NCI-H1105 treated with DMSO at 0.1 percent for 48 hours (cell line): ENCODE measurements around the gene TMA7.
A peak's percentile ranks its signal among the peaks of the same experiment; 100 is the strongest.

Experiments used
- DNase-seq: peaks from one replicate; lab custom pipeline; 2025; lab: John Stamatoyannopoulos, UW

Gene TMA7

GRCh38 chr3:48423241-48423882 lies 16.7 kb upstream of the TMA7 start:
- no peak for DNase-seq

GRCh38 chr3:48423883-48424695 lies 16.0 kb upstream of the TMA7 start:
- no peak for DNase-seq

GRCh38 chr3:48425281-48425812 lies 14.7 kb upstream of the TMA7 start:
- DNase-seq = no peak

GRCh38 chr3:48426401-48426909 lies 13.6 kb upstream of the TMA7 start:
- DNase-seq = no peak

GRCh38 chr3:48426944-48427629 lies 13.0 kb upstream of the TMA7 start:
- no peak for DNase-seq

- no peak for DNase-seq
Observed at GRCh38 chr3:48427630-48427962, 12.5 kb upstream of the TMA7 start.

GRCh38 chr3:48428088-48428571 lies 11.9 kb upstream of the TMA7 start:
- DNase-seq = no peak

GRCh38 chr3:48428572-48429316 lies 11.3 kb upstream of the TMA7 start:
- DNase-seq = peak; percentile 4

GRCh38 chr3:48429317-48429959 lies 10.6 kb upstream of the TMA7 start:
- peak; percentile 78 for DNase-seq

- DNase-seq = peak; percentile 86
Observed at GRCh38 chr3:48429960-48430707, 9.9 kb upstream of the TMA7 start, which contains the start of gene PLXNB1. PLXNB1 (minus strand) TSS chr3:48430086; CDS start chr3:48424611, 5,475 bp downstream.

- no peak for DNase-seq
Observed at GRCh38 chr3:48430708-48431101, 9.4 kb upstream of the TMA7 start.

- DNase-seq = no peak
Observed at GRCh38 chr3:48431224-48432029, 8.6 kb upstream of the TMA7 start.

GRCh38 chr3:48432411-48433371 lies 7.4 kb upstream of the TMA7 start:
- DNase-seq = no peak

- DNase-seq = no peak
Observed at GRCh38 chr3:48433472-48434118, 6.5 kb upstream of the TMA7 start.

GRCh38 chr3:48434591-48435222 lies 5.3 kb upstream of the TMA7 start:
- no peak for DNase-seq

GRCh38 chr3:48435223-48435595 lies 4.8 kb upstream of the TMA7 start:
- no peak for DNase-seq

- peak; percentile 59 for DNase-seq
Observed at GRCh38 chr3:48435774-48436476, 4.1 kb upstream of the TMA7 start.
